Raji (cell line): ENCODE data around the gene ARHGEF39.

ENCODE experiments used
- POLR2A ChIP-seq: IDR thresholded peaks from 2 replicates; pipeline ENCODE4 v1.6.1; 2011; ENCODE audit warnings: low read depth, low read length, control low read depth; ENCODE audit not compliant: insufficient read depth

ARHGEF39 gene

GRCh38 chr9:35619800-35620158 is 45.2 kb downstream of the ARHGEF39 start:
- TF ChIP-seq POLR2A = no peak

- no peak; the same call in none of the 2 replicates for TF ChIP-seq POLR2A
Observed at GRCh38 chr9:35618854-35619799, 45.9 kb downstream of the ARHGEF39 start.

- peak; percentile 64 for TF ChIP-seq POLR2A
Observed at GRCh38 chr9:35618325-35618727, 46.7 kb downstream of the ARHGEF39 start, which contains the start of gene CD72. CD72 (minus strand) TSS chr9:35618413; CDS start chr9:35618303, 110 bp downstream.

GRCh38 chr9:35617548-35617947 is 47.4 kb downstream of the ARHGEF39 start:
- TF ChIP-seq POLR2A = no peak

DNA sequence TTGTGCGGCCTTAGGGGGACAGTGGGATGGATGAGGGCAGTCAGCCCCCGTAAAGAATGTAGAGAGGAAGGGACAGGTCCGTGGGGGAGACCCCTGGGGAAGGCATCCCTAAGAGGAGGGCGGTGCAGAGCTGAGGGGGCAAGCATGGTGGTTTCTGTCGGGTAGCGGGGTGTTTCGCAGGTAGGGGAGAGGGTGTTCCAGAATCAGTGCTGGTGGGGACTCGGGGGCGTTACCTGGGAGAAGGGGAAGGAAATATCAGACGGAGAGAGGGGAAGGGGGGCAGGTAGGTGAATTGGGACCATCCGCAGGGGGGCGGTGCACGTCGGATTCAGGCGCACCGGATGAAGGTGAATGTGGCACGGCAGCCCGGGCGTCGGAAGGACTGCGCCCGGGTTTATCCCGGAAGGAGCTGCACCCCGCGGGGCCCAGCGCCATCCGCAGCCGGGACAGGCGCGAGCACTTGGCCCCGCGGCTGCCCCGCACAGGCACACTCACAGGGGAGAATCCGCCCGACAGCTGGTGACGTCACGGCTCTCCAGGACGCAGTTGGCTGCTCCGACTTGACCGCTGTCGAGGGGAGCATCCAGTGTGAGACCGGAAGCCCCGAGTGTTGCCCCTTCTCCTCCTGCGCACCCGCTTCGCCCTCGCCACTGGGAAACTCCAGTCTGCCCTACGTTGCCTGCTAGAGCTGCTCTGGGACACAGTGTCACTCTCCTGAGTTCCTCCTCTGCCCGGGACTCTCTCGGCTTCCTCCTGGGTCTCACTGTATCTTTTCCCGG is 48.1 kb downstream of the ARHGEF39 start:
- TF ChIP-seq POLR2A = no peak

DNA sequence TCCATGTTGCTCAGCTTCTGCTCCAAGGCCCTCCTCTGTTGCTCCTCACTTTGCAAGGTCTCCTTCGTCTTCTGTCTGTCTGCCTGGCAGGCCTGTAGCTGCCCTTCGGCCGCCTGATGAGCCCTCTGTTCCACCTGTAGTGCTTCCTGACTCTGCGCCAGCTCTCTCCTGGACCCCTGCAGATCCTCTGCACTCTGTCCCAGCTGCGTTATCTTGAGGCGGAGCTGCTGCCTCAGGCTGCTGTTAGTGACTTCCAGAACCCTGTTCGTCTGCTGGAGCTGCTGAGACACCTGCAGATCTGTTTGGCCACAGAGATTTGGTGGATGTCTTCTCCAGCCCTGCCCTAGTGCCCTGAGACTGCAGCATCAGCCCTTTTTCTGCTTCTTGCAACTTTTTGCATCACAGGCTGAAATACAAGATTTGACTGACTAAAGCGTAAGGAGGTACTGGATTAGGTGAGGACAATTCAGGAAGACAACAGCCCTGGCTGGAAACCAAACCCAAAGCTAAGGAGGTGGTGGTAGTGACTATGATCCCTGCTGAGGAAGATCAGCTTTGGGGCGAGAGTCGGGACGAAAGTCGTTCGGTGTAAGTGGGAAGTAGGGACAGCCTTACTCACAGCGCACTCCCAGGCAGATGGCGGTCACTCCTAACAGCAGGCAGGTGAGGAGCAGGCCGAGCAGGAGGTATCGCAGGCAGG is 48.9 kb downstream of the ARHGEF39 start:
- no peak for TF ChIP-seq POLR2A

- TF ChIP-seq POLR2A = no peak
Observed at GRCh38 chr9:35612843-35613242, 52.2 kb downstream of the ARHGEF39 start.

- no peak for TF ChIP-seq POLR2A
Observed at GRCh38 chr9:35611230-35611797, 53.7 kb downstream of the ARHGEF39 start.

- TF ChIP-seq POLR2A = no peak
Observed at GRCh38 chr9:35609820-35610163, 55.2 kb downstream of the ARHGEF39 start.
